ENCODE data around the gene TRPM8. TPM values are rescaled to one million over a fixed set of nuclear protein-coding genes. Genes with fewer than 3 reads are reported as not detected.

The TRPM8 gene
- total and polyA plus RNA-seq, 2 experiments from 2014 or later: 0.16 to 0.33 TPM

DNA sequence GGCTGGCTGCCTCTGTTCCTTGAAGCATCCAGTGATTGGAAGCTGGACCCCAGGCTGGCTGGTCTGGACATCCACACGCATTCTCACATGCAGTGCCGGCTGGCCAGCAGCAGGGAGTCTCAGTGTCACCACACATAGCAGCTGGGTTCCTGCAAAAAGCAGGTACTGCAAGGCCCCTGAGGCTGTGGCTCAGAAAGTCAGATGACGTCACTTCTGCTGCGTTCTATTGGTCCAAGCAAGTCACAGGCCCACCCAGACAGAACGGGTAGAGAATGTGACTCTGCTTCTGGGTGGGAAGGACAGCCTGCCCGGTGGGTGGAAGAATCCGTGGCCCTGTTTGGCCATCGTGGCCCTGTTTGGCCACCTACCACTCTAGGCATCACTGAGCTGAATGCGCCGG lies 82.0 kb downstream of the TRPM8 start:
- TF ChIP-seq EZH2 (IDR thresholded peaks at IDR 0.05; ENCODE audit: borderline replicate concordance): no peak
- TF ChIP-seq, protein P1, sequence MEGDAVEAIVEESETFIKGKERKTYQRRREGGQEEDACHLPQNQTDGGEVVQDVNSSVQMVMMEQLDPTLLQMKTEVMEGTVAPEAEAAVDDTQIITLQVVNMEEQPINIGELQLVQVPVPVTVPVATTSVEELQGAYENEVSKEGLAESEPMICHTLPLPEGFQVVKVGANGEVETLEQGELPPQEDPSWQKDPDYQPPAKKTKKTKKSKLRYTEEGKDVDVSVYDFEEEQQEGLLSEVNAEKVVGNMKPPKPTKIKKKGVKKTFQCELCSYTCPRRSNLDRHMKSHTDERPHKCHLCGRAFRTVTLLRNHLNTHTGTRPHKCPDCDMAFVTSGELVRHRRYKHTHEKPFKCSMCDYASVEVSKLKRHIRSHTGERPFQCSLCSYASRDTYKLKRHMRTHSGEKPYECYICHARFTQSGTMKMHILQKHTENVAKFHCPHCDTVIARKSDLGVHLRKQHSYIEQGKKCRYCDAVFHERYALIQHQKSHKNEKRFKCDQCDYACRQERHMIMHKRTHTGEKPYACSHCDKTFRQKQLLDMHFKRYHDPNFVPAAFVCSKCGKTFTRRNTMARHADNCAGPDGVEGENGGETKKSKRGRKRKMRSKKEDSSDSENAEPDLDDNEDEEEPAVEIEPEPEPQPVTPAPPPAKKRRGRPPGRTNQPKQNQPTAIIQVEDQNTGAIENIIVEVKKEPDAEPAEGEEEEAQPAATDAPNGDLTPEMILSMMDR (IDR thresholded peaks at IDR 0.05; ENCODE audit: poor library complexity): no peak
- TF ChIP-seq EZH2phosphoT487 (IDR thresholded peaks at IDR 0.05; ENCODE audit: low read depth, severe bottlenecking, unreplicated experiment): no peak
- WGBS (ENCODE audit: low lambda C conversion rate, missing lambda C conversion rate): 74% methylated on average over 10 of the region's 10 CpGs
- H3K36me3 ChIP-seq (replicated peaks; ENCODE audit: insufficient read depth, low read depth): no peaks in the 10 kb centered on the region
- H2AFZ ChIP-seq: no peak overlapping the region
- no peak overlapping the region for H3K27ac ChIP-seq
- no peak overlapping the region for H3K4me2 ChIP-seq
- H4K20me1 ChIP-seq (ENCODE audit: insufficient read depth, poor library complexity, severe bottlenecking): no peaks in the 10 kb centered on the region
- H3K9me3 ChIP-seq (ENCODE audit: low read depth): no peaks in the 10 kb centered on the region
- no peak overlapping the region for H3K4me3 ChIP-seq
- H3K27me3 ChIP-seq: peaks cover 6% of the 10 kb centered on the region
- no peaks in the 10 kb centered on the region for H3K4me1 ChIP-seq (ENCODE audit: insufficient read depth)
- DNase-seq (ENCODE audit: low spot score): no peak
- no peaks in the 10 kb centered on the region for H3K9me2 ChIP-seq (replicated peaks; ENCODE audit: insufficient read depth)
- no peaks in the 10 kb centered on the region for H3K79me2 ChIP-seq

DNA sequence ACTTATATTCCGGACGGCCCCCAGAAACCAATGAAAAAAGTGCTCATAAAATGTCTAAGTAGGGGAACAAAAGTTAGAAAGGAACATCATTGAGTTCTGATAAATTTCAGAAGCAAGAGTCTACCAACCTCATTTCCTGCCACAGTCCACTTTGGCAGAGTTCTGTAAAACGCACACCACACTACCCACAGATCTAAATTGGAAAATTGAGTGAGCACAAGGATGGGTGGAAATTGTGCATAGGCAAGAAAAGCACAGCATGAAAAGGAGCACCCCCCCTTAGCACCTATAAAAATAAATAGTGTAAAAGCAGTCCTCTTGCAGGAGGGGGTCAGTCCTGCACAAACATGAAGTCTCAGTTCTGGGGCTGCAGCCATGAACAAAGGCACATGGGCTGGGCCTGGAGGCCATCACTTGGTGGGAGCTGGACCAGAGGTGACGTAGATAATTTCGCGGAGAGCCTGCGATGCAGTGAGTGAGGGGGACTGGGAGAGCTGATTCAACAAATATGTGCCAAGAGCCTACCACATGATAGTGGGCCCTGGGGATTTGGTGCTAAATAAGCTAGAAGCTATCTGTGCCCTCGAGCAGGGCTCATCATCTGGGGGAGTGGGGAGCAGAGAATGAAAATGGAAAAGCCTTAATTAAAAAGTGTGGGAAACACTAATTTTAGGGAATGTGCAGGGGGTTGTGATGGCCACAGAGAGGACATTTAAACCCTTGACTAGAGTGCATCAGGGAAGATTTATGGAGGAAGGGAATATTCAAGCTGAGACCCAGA lies 84.4 kb downstream of the TRPM8 start:
- H4K20me1 ChIP-seq (ENCODE audit: insufficient read depth, poor library complexity, severe bottlenecking): no peaks in the 10 kb centered on the region

GRCh38 chr2:234002281-234002680 lies 85.1 kb downstream of the TRPM8 start:
- H3K79me2 ChIP-seq: no peaks in the 10 kb centered on the region
- H3K36me3 ChIP-seq (replicated peaks; ENCODE audit: insufficient read depth, low read depth): no peaks in the 10 kb centered on the region
- no peaks in the 10 kb centered on the region for H3K4me1 ChIP-seq (ENCODE audit: insufficient read depth)
- peaks cover 15% of the 10 kb centered on the region for H3K27me3 ChIP-seq
- H3K27ac ChIP-seq: no peak overlapping the region
- H3K4me2 ChIP-seq: no peak overlapping the region
- 85% methylated on average over 4 of the region's 4 CpGs for WGBS (ENCODE audit: low lambda C conversion rate, missing lambda C conversion rate)
- H4K20me1 ChIP-seq (ENCODE audit: insufficient read depth, poor library complexity, severe bottlenecking): no peaks in the 10 kb centered on the region
- DNase-seq (ENCODE audit: low spot score): no peak
- no peak overlapping the region for H2AFZ ChIP-seq
- no peaks in the 10 kb centered on the region for H3K9me2 ChIP-seq (replicated peaks; ENCODE audit: insufficient read depth)
- no peak overlapping the region for H3K4me3 ChIP-seq
- no peaks in the 10 kb centered on the region for H3K9me3 ChIP-seq (ENCODE audit: low read depth)
- TF ChIP-seq EZH2phosphoT487 (IDR thresholded peaks at IDR 0.05; ENCODE audit: low read depth, severe bottlenecking, unreplicated experiment) (no peak), EZH2 (IDR thresholded peaks at IDR 0.05; ENCODE audit: borderline replicate concordance) (no peak)
- TF ChIP-seq, protein P1 (IDR thresholded peaks at IDR 0.05; ENCODE audit: poor library complexity): no peak

More for the DNA sequence above, 84.4 kb downstream of the TRPM8 start:
- no peaks in the 10 kb centered on the region for H3K4me1 ChIP-seq (ENCODE audit: insufficient read depth)
- H2AFZ ChIP-seq: no peak overlapping the region
- H3K4me2 ChIP-seq: no peak overlapping the region
- H3K9me3 ChIP-seq (ENCODE audit: low read depth): no peaks in the 10 kb centered on the region
- no peaks in the 10 kb centered on the region for H3K36me3 ChIP-seq (replicated peaks; ENCODE audit: insufficient read depth, low read depth)
- H3K79me2 ChIP-seq: no peaks in the 10 kb centered on the region
- WGBS (ENCODE audit: low lambda C conversion rate, missing lambda C conversion rate): 93% methylated on average over 8 of the region's 8 CpGs
- no peak overlapping the region for H3K4me3 ChIP-seq
- peaks cover 12% of the 10 kb centered on the region for H3K27me3 ChIP-seq
- DNase-seq (ENCODE audit: low spot score): no peak
- H3K27ac ChIP-seq: no peak overlapping the region
- no peaks in the 10 kb centered on the region for H3K9me2 ChIP-seq (replicated peaks; ENCODE audit: insufficient read depth)
- no peak for TF ChIP-seq EZH2phosphoT487 (IDR thresholded peaks at IDR 0.05; ENCODE audit: low read depth, severe bottlenecking, unreplicated experiment)
- TF ChIP-seq, protein P1 (IDR thresholded peaks at IDR 0.05; ENCODE audit: poor library complexity): no peak
